HFFc6 (cell line): ENCODE results near the gene NINJ2. TPM values are rescaled to one million over a fixed set of nuclear protein-coding genes. Genes with fewer than 3 reads are reported as not detected.
A peak's percentile ranks its signal among the peaks of the same experiment; 100 is the strongest.

Source experiments
- DNase-seq: peaks from one replicate; pipeline ENCODE4 v3.0.0-alpha.2; 2018
- H3K27ac Mint-ChIP-seq: 2 replicates; pipeline ENCODE4 v1.8.0; 2020; ENCODE audit warnings: mild to moderate bottlenecking, mixed read lengths
- H3K27me3 Mint-ChIP-seq: 2 replicates; pipeline ENCODE4 v1.8.0; 2021; ENCODE audit warnings: mild to moderate bottlenecking, moderate library complexity, mixed read lengths; ENCODE audit not compliant: insufficient read depth
- H3K36me3 Mint-ChIP-seq: 2 replicates; pipeline ENCODE4 v1.8.0; 2021; ENCODE audit warnings: low read depth, mixed read lengths
- H3K4me1 Mint-ChIP-seq: 2 replicates; pipeline ENCODE4 v1.8.0; 2020; ENCODE audit warnings: low read depth, mixed read lengths
- H3K4me3 Mint-ChIP-seq: 2 replicates; pipeline ENCODE4 v1.8.0; 2020; ENCODE audit warnings: mild to moderate bottlenecking, moderate library complexity, mixed read lengths
- H3K9me3 Mint-ChIP-seq: 2 replicates; pipeline ENCODE4 v1.8.0; 2020; ENCODE audit warnings: mild to moderate bottlenecking, mixed read lengths
- total RNA-seq, 6 experiments: library from RNA; stranded (reverse); fragmentation: NEBNext Ultra II Directional; extraction: Animal tissue kit (Norgen Biotek cat#: 25700); gene quantifications; 2 replicates in 1 of 6; 3 replicates in 5 of 6; pipeline ENCODE4 v1.2.3, GENCODE V29; 2021
- TF ChIP-seq, protein P1 (sequence below): fragments of 200-600 bp; sonication (generic); IDR thresholded peaks from 2 replicates; pipeline ENCODE4 v1.5.0; 2021; ENCODE audit warnings: antibody characterized with exemption, mild to moderate bottlenecking

The NINJ2 gene
- total RNA-seq, 6 experiments from 2014 or later = not detected

DNA sequence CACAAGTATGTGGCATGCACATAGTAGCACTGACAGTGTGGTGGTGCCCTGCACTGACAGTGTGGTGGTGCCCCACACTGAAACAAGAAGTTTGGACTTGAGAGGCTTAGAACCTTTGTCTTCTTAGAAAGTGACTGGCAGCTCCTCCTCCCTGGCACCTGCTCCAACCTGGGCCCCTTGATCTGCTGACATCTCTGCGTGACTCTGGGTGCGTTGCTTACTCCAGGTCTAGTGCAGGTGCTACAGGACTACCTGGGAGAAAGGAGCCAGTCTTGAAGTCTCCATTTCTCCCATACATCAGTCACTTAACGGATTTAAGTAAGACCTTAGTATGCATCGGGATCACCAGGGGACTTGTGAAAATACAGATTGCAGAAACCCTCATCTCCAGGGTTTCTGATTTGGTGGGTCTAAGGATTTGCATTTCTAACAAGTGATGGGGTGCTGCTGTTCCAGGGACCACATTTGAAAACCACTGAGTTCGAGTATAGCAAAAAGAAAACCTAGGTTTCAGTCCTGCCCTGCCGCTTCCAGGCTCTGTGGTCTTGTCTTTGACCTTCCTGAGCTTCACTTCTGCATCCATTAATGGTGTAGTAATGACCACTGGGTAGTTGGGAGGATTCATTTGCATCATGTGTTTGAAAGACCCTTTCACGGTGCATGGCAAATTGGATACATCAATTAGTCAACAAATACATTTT, 15.7 kb downstream of the NINJ2 start:
- Mint-ChIP-seq H3K36me3 (no peaks in the 10 kb centered on the region), H3K9me3 (peaks cover 8% of the 10 kb centered on the region; the same call in 1 of the 2 replicates), H3K4me3 (no peak overlapping the region), H3K4me1 (peaks cover 33% of the 10 kb centered on the region), H3K27me3 (no peaks in the 10 kb centered on the region; the same call in 1 of the 2 replicates), H3K27ac (no peak overlapping the region)
- no peak for DNase-seq
- TF ChIP-seq, protein P1, sequence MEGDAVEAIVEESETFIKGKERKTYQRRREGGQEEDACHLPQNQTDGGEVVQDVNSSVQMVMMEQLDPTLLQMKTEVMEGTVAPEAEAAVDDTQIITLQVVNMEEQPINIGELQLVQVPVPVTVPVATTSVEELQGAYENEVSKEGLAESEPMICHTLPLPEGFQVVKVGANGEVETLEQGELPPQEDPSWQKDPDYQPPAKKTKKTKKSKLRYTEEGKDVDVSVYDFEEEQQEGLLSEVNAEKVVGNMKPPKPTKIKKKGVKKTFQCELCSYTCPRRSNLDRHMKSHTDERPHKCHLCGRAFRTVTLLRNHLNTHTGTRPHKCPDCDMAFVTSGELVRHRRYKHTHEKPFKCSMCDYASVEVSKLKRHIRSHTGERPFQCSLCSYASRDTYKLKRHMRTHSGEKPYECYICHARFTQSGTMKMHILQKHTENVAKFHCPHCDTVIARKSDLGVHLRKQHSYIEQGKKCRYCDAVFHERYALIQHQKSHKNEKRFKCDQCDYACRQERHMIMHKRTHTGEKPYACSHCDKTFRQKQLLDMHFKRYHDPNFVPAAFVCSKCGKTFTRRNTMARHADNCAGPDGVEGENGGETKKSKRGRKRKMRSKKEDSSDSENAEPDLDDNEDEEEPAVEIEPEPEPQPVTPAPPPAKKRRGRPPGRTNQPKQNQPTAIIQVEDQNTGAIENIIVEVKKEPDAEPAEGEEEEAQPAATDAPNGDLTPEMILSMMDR = no peak

DNA sequence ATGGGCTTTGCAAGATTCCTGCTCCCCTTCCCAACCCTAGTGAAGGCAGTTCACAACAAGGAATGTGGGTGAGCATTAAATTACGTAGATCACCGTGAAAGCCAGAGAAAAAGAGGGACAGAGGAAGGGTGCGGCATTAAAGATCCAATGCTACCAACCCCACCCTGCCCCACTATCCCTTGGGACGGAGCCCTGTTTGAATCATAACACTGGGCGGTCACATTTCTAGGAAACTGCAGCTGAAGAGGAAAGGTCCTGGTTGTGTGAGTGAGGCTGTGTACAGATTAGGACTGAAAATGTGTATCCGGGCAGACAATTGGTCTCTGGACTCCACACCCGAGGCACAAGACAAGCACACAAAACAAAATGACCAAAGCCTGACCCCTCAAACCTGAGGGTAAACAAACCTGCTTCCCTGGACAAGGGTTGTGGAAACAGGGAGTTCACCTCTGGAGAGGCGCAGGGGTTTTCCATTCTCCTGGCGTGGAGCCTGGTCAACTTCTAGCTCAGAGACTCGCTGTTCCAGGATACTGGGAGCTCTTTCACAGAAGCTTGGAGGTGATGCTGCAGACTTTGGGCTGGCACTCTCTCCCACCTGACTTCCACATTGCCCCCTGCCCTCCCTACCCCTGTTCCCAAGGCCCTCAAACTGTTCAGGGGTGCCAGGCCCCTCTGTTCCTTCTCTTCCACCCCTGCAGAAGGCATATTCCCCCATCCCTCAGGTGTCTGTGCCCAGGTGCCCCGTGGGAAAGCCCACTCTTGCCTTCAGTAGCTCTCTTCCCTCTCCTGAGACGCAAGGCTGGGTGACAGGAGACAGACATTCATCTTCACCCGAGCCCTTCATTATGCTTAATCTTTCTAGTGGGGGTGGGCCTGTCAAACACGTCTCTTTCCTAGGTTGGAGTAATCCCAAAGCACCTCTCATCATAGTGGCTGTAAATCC, 16.5 kb downstream of the NINJ2 start:
- H3K4me3 Mint-ChIP-seq = no peak overlapping the region
- H3K9me3 Mint-ChIP-seq = peaks cover 5% of the 10 kb centered on the region; the same call in 1 of the 2 replicates
- no peak for DNase-seq
- H3K27me3 Mint-ChIP-seq = no peaks in the 10 kb centered on the region; the same call in 1 of the 2 replicates
- H3K36me3 Mint-ChIP-seq = no peaks in the 10 kb centered on the region
- H3K27ac Mint-ChIP-seq = peak overlapping the region; percentile 89; the same call in 1 of the 2 replicates
- peaks cover 33% of the 10 kb centered on the region for H3K4me1 Mint-ChIP-seq
- TF ChIP-seq, protein P1 = no peak

DNA sequence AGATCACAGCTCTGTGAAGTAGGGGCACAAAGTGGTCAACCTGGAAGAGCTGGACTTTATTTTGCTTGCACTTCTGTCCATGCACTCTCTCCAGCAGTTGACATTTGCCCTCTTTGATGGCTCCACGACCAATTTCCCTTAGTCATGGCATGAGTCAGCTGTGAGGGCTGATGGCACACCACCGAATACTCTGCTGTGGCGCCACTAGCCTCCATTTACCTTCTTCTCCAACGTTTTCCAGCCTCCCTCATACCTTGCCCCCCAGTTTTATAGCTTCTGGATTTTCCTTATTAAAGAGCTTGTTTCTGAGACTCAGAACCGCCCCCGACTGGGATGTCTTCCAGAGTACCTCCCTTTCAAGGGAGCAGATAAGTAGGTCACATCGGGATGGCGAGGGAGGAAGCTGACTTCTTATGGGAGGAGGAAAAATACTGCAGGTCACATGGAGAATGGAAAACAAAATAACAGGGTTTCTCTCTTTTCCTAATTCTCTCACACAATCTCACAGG, 17.6 kb downstream of the NINJ2 start:
- TF ChIP-seq, protein P1 = no peak
- DNase-seq = peak; percentile 68
- Mint-ChIP-seq H3K4me3 (peak overlapping the region; percentile 59), H3K36me3 (no peaks in the 10 kb centered on the region), H3K27me3 (no peaks in the 10 kb centered on the region; the same call in 1 of the 2 replicates), H3K4me1 (peaks cover 33% of the 10 kb centered on the region), H3K27ac (peak overlapping the region; percentile 89), H3K9me3 (no peaks in the 10 kb centered on the region)

DNA sequence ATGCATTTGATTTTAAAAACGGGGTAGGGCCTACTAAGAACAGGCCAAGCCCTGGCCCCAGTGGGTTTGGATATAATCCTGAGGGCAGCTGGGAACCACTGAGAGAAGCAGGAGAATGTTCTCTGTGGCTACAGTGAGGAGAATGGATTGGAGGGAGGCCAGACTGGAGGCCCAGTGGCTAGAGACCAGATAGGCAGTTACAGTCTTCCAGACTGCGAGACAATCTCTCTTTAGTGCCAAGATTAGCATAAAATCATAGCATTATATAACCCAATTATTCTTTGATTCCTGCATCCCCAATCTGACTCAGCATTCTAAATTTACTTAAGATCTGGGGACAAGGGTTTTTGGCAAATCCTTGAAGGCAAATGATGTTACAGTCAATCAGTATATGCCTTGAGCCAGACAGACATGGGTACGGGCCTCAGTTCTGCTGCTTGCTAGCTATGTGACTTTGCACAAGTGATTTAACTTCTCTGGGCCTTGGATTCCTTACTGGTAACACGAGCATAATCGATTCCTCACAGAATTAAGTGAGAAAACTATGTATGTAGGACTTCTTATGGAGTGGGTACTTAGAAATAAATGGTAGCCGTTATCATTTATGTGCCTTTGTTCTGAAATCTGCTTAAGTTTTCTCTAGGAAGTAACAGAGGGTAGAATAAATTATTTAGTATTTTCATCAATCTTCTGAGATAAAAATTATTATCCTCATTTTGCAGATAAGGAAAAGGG, 18.3 kb downstream of the NINJ2 start:
- Mint-ChIP-seq H3K36me3 (no peaks in the 10 kb centered on the region), H3K27ac (peak overlapping the region; percentile 89), H3K4me1 (peaks cover 33% of the 10 kb centered on the region)

More for the DNA sequence above, 18.3 kb downstream of the NINJ2 start:
- H3K9me3 Mint-ChIP-seq = no peaks in the 10 kb centered on the region
- TF ChIP-seq, protein P1 = no peak
- DNase-seq = no peak
- H3K4me3 Mint-ChIP-seq = peak overlapping the region; percentile 59; the same call in 1 of the 2 replicates
- no peaks in the 10 kb centered on the region; the same call in 1 of the 2 replicates for H3K27me3 Mint-ChIP-seq
